ENCODE results near the gene SEC16A.

DNA sequence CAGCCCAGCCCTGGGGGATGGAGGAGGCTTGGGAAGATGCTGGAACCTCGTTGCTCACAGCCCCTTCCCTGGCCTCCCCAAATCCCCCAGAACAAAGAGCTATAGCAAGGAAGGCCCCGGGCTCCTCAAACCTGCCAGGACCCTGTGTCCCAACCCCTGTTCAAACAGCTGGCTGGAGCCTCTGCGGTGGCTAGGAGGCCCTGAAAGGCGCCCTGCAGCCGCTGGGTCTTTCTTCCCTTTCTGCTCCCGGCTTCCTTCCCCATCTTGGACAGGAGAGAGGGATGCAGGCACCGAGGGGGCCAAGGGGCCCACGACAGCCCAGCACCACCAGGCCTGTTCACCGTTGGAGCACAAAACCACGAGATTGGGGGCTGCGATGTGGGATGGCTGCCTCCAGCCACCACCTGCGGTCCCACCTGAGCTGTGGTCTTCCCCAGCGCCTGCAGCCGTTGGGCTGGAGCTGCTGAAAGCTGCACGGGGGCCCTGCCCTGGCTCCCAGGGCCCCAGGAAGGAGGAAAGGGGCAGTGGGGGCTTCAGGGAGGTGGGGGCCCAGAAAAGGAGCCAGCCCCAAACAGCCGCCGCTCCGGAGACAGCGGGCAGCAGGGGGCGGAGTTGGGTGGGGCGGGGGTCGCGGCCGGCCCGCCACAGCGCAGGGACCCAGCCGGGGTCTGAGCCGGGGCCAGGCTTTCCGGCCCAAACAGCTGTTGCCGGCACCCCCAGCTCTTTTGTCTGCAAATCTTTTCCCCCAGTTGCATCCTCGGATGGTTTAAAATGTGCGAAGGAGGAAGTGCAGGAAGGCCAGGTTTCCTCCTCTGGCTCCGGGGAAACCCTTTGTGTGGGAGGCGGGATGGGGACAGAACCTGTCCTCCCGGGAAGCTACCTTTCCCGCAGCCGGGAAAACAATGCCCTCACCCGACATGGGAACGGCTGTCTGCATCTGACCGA is 46.9 kb upstream of the SEC16A start:
- no peak for TF ChIP-seq EZH2 (IDR thresholded peaks at IDR 0.05)
- TF ChIP-seq POLR2AphosphoS5 (IDR thresholded peaks at IDR 0.05; ENCODE audit: borderline replicate concordance, low read depth, low read length), result no peak

Measured in SK-N-MC (cell line).